PC-3 (cell line): ENCODE measurements around the gene ACY1. TPM values are rescaled to one million over a fixed set of nuclear protein-coding genes. Genes with fewer than 3 reads are reported as not detected.

ENCODE experiments used
- ATAC-seq: fragments of 200-7000 bp; cut with Tn5 transposase; 2 replicates; pipeline ENCODE4 v1.9.1; 2020; ENCODE audit warnings: mild to moderate bottlenecking, moderate library complexity
- BruUV-seq: library from RNA; stranded (reverse); fragments of 400-500 nt; replicated peaks from 2 replicates; lab custom pipeline; 2021; lab: Mats Ljungman, UMichigan
- CTCF ChIA-PET: fragments of 300-600 bp; sonication (Branson Sonifier 250); formaldehyde crosslinking; loops from one replicate; lab custom pipeline; 2022; ENCODE audit warnings: antibody characterized with exemption; lab: Charles Lee
- POLR2A ChIA-PET: fragments of 300-600 bp; sonication (Branson Sonifier 250); formaldehyde crosslinking; loops from one replicate; lab custom pipeline; 2022; ENCODE audit warnings: antibody characterized with exemption; ENCODE audit not compliant: unreplicated experiment; lab: Charles Lee
- DNase-seq: peaks from one replicate; pipeline ENCODE4 v3.0.0-alpha.2; 2015
- H2AFZ ChIP-seq: fragments of 300-600 bp; sonication (generic); 2 replicates; pipeline ENCODE4 v1.6.0; 2016; ENCODE audit warnings: antibody characterized with exemption, low read length
- H3F3A ChIP-seq: fragments of 300-600 bp; sonication (generic); one replicate; pipeline ENCODE4 v1.6.0; 2017; ENCODE audit warnings: antibody characterized with exemption, low read length, control low read depth, mild to moderate bottlenecking; ENCODE audit not compliant: unreplicated experiment
- H3K27ac ChIP-seq: fragments of 300-600 bp; sonication (generic); 2 replicates; pipeline ENCODE4 v1.5.1; 2016; ENCODE audit warnings: mild to moderate bottlenecking, low read length
- H3K27me3 ChIP-seq: fragments of 300-600 bp; sonication (generic); 2 replicates; pipeline ENCODE4 v1.6.1; 2016; ENCODE audit warnings: low read length, mixed read lengths
- H3K36me3 ChIP-seq: fragments of 300-600 bp; sonication (generic); 2 replicates; pipeline ENCODE4 v1.6.1; 2016; ENCODE audit warnings: low read depth, mixed run types, low read length, mixed read lengths
- H3K4me1 ChIP-seq: fragments of 300-600 bp; sonication (generic); 2 replicates; pipeline ENCODE4 v1.5.1; 2016; ENCODE audit warnings: low read length; ENCODE audit not compliant: insufficient read depth
- H3K4me2 ChIP-seq: fragments of 300-600 bp; sonication (generic); 2 replicates; pipeline ENCODE4 v1.6.0; 2016; ENCODE audit warnings: low read length
- H3K4me3 ChIP-seq: fragments of 300-600 bp; sonication (generic); 2 replicates; pipeline ENCODE4 v1.5.1; 2016; ENCODE audit warnings: mild to moderate bottlenecking, low read length, mixed read lengths
- H3K79me2 ChIP-seq: fragments of 300-600 bp; sonication (generic); 2 replicates; pipeline ENCODE4 v1.6.1; 2017; ENCODE audit warnings: low read length, mixed read lengths
- H3K9ac ChIP-seq: fragments of 300-600 bp; sonication (generic); 2 replicates; pipeline ENCODE4 v1.6.0; 2016; ENCODE audit warnings: mild to moderate bottlenecking, low read length
- H3K9me2 ChIP-seq: fragments of 300-600 bp; sonication (generic); replicated peaks from 2 replicates; pipeline ENCODE4 v1.6.1; 2016; ENCODE audit warnings: mixed run types, low read length, mixed read lengths
- H3K9me3 ChIP-seq: fragments of 300-600 bp; sonication (generic); 2 replicates; pipeline ENCODE4 v1.6.1; 2016; ENCODE audit warnings: low read length, mixed read lengths
- H4K20me1 ChIP-seq: fragments of 300-600 bp; sonication (generic); 2 replicates; pipeline ENCODE4 v1.6.1; 2016; ENCODE audit warnings: low read length, mixed read lengths
- CTCF ChIP-seq: fragments of 300-600 bp; sonication (generic); conservative IDR thresholded peaks from 2 replicates; pipeline ENCODE4 v1.5.1; 2017; ENCODE audit warnings: antibody characterized with exemption, low read depth, mild to moderate bottlenecking, low read length
- EZH2 ChIP-seq: fragments of 300-600 bp; sonication (generic); IDR thresholded peaks from one replicate; pipeline ENCODE4 v1.6.1; 2017; ENCODE audit warnings: antibody characterized with exemption, mild to moderate bottlenecking, low read length; ENCODE audit not compliant: unreplicated experiment
- EZH2phosphoT487 ChIP-seq: fragments of 300-600 bp; sonication (generic); IDR thresholded peaks from 2 replicates; pipeline ENCODE4 v1.6.1; 2018; ENCODE audit warnings: mild to moderate bottlenecking, antibody characterized with exemption, low read length, borderline replicate concordance
- intact Hi-C: fragments of 100-400 bp; cut with micrococcal nuclease; formaldehyde crosslinking; loops from 2 replicates; pipeline ENCODE4 v1.9.0; 2023
- total RNA-seq: library from RNA; depleted of rRNA; stranded (reverse); fragments of >200 nt; gene quantifications from 2 replicates; pipeline ENCODE4 v1.2.3, GENCODE V29; 2014

Gene ACY1
- total RNA-seq, 1 experiment from 2014 or later, result 71.3 TPM

- Histone ChIP-seq H3K79me2 (peaks cover 21% of the 10 kb centered on the region), H3F3A (no peaks in the 10 kb centered on the region), H3K27ac (no peak overlapping the region), H2AFZ (no peak overlapping the region), H3K9me3 (no peaks in the 10 kb centered on the region), H3K4me1 (peaks cover 26% of the 10 kb centered on the region), H3K36me3 (peaks cover 3% of the 10 kb centered on the region; the same call in 1 of the 2 replicates), H4K20me1 (peaks cover 15% of the 10 kb centered on the region; the same call in 1 of the 2 replicates), H3K4me2 (no peak overlapping the region), H3K27me3 (no peaks in the 10 kb centered on the region), H3K9ac (no peak overlapping the region), H3K4me3 (no peak overlapping the region), H3K9me2 (no peaks in the 10 kb centered on the region)
- CTCF ChIA-PET, result no interaction called here
- intact Hi-C loops, result loop anchor here (5.0 kb wide), 1 partner anchor 272 kb away; the partner anchor contains the start of gene TEX264
- DNase-seq, result no peak
- BruUV-seq, result no TSS peak
- POLR2A ChIA-PET, result no interaction called here
- no peak for ATAC-seq
- TF ChIP-seq CTCF (no peak), EZH2 (no peak), EZH2phosphoT487 (no peak)
Measured at GRCh38 chr3:51944451-51945021, 38.8 kb upstream of the ACY1 start.

- CTCF ChIA-PET, result interaction anchor here (0.5 kb wide), 1 partner anchor 24 kb away, joined by 4 read pairs; no protein-coding TSS in a partner anchor
- H3K4me1 ChIP-seq, result peaks cover 19% of the 10 kb centered on the region
- no peak for TF ChIP-seq CTCF
- TF ChIP-seq EZH2phosphoT487, result no peak
- TF ChIP-seq EZH2, result no peak
- H3K4me3 ChIP-seq, result no peak overlapping the region
- no peaks in the 10 kb centered on the region for H3K9me2 ChIP-seq
- H3K27me3 ChIP-seq, result no peaks in the 10 kb centered on the region
- H2AFZ ChIP-seq, result no peak overlapping the region
- peaks cover 14% of the 10 kb centered on the region for H3K79me2 ChIP-seq
- no peak overlapping the region for H3K27ac ChIP-seq
- POLR2A ChIA-PET, result no interaction called here
- no peak for DNase-seq
- H3F3A ChIP-seq, result no peaks in the 10 kb centered on the region
- no peak overlapping the region for H3K4me2 ChIP-seq
- ATAC-seq, result no peak
- H3K9ac ChIP-seq, result no peak overlapping the region
- H3K36me3 ChIP-seq, result no peaks in the 10 kb centered on the region
- no peaks in the 10 kb centered on the region for H3K9me3 ChIP-seq
- no TSS peak for BruUV-seq
- H4K20me1 ChIP-seq, result peaks cover 8% of the 10 kb centered on the region; the same call in 1 of the 2 replicates
- intact Hi-C loops, result no loop called here
Measured at GRCh38 chr3:51945031-51945840, 38.1 kb upstream of the ACY1 start.
